OCI-LY3 (cell line): ENCODE measurements around the gene POU4F1.

Experiments
- EZH2phosphoT487 ChIP-seq: fragments of 200-600 bp; shearing (Covaris generic); IDR thresholded peaks from 2 replicates; pipeline ENCODE4 v1.6.1; 2018; ENCODE audit warnings: antibody characterized with exemption, mixed run types, low read depth
- TF ChIP-seq, protein P1 (sequence below): fragments of 200-600, 300-600 bp; sonication (generic); IDR thresholded peaks from 2 replicates; pipeline ENCODE4 v1.5.1; 2014; ENCODE audit warnings: antibody characterized with exemption, low read length, low read depth

DNA sequence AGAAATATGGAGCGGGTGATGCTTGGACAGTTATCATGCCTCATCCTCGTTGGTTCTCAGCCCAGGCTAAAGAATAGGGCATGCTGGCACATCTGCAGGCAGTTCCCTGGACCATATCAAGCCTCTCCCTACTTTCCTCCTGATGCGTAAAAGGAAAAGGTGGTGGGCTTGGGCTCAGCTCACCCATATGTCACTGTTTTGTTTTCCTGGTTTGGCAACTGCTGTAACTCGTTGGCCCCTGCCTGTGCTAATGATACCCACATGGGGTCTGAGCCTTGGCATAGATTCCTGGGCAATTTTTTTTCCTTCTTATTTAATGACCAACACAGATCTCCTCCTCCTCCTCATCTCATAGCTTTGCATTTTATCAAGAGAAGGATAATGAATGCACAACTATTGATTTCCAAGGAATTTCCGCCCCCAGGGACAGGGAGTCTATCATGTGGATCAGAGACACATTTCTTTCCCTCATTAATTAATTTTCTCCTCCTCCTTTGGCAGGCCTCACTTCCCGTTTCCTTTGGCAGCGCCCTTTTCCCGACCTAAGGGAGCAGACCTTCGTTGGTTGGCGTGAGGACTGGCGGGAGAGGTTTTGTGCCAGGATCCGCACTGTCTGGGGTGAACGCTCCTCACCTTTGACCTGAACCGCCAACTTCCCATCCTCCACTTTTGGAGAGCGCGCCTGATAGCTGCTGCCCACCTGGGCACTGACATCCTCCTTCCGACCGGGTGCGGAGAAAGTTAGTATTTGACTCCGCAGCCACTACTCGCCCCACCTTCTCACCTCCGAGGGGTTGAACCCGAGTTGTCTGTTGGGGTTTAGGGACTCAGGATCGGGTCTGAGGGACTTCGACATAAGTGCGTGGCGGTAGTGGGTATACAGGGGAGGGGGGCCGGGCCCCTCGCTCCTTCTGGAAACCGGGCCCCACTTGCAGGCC is 3.4 kb upstream of the POU4F1 start:
- TF ChIP-seq, protein P1, sequence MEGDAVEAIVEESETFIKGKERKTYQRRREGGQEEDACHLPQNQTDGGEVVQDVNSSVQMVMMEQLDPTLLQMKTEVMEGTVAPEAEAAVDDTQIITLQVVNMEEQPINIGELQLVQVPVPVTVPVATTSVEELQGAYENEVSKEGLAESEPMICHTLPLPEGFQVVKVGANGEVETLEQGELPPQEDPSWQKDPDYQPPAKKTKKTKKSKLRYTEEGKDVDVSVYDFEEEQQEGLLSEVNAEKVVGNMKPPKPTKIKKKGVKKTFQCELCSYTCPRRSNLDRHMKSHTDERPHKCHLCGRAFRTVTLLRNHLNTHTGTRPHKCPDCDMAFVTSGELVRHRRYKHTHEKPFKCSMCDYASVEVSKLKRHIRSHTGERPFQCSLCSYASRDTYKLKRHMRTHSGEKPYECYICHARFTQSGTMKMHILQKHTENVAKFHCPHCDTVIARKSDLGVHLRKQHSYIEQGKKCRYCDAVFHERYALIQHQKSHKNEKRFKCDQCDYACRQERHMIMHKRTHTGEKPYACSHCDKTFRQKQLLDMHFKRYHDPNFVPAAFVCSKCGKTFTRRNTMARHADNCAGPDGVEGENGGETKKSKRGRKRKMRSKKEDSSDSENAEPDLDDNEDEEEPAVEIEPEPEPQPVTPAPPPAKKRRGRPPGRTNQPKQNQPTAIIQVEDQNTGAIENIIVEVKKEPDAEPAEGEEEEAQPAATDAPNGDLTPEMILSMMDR: no peak
- TF ChIP-seq EZH2phosphoT487: no peak
